ENCODE results near the gene ABHD4. TPM values are rescaled to one million over a fixed set of nuclear protein-coding genes. Genes with fewer than 3 reads are reported as not detected.
"Not testable (repeated sequence)": the region's sequence is repeated elsewhere in the genome, so short reads cannot be mapped to it uniquely, and the experiment has no call there.

Gene ABHD4
- total and polyA plus RNA-seq, 2 of the 4 experiments (the other 2 are of a cell fraction) = 5.0 to 22.0 TPM

DNA sequence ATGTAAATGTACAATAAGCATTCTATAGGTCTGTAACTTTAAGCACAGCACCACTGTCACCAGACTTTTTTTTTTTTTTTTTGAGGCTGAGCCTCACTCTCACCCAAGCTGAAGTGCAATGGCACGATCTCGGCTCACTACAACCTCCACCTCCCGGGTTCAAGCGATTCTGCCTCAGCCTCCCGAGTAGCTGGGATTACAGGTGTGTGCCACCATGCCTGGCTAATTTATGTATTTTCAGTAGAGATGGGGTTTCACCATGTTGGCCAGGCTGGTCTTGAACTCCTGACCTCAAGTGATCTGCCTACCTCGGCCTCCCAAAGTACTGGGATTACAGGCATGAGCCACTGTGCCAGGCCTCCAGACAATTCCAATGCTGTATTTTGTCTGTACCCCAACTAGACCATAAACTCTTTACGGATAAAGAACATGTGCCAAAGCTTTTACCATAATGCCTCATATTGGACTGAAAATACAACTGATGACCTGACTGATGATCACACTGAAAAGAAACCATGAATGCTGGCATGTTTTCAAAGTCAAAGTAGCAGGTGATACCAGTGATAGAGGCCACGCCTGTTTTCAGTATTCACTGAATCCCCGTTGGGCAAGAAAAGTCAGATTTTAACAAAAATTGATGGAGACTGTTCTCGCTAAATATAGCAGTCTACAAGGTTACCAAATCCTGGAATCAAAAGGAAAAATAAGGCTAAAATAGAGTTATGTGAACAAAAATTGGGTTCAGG is 10.2 kb upstream of the ABHD4 start:
- H2AFZ ChIP-seq (replicated peaks; ENCODE audit: low read length, poor library complexity); H3K18ac ChIP-seq (ENCODE audit: low read depth, low read length); H2BK120ac ChIP-seq (ENCODE audit: low read depth, low read length); H3K9me1 ChIP-seq (ENCODE audit: insufficient read depth, low read length); H2BK15ac ChIP-seq (ENCODE audit: low read depth, low read length); H3K4ac ChIP-seq (ENCODE audit: low read depth, low read length); H4K5ac ChIP-seq (ENCODE audit: low read depth, low read length); H2BK5ac ChIP-seq (ENCODE audit: low read depth, low read length, poor library complexity, severe bottlenecking); H4K91ac ChIP-seq (ENCODE audit: insufficient read depth, low read depth, low read length); dilution Hi-C loops (cut with HindIII; ENCODE audit: low sequenced_read_pairs, unreplicated experiment); ATAC-seq (ENCODE audit: low read depth); H2BK20ac ChIP-seq (ENCODE audit: low read depth, low read length); DNase-seq; BruUV-seq (replicated peaks); H3K27me3 ChIP-seq (ENCODE audit: control insufficient read depth, insufficient read depth, low read length); H2AK9ac ChIP-seq (replicated peaks; ENCODE audit: low read depth, low read length, poor library complexity); intact Hi-C loops (cut with micrococcal nuclease); H3K36me3 ChIP-seq (ENCODE audit: control insufficient read depth, insufficient read depth, low read length); H3K9me3 ChIP-seq (ENCODE audit: control insufficient read depth, insufficient read depth, low read length); H3K27ac ChIP-seq (ENCODE audit: insufficient read depth, low read length); H3K4me1 ChIP-seq (ENCODE audit: control insufficient read depth, insufficient read depth, low read length): not testable (repeated sequence)
- peak overlapping the region; percentile 89; the same call in 1 of the 2 replicates for H3K9ac ChIP-seq (ENCODE audit: low read depth, low read length)
- 58% methylated on average over 2 of the region's 10 CpGs; no CpG with 5 or more reads in 1 of the 2 experiments for WGBS, 2 experiments (ENCODE audit: extremely low coverage in 2 of 2, insufficient read length in 1 of 2)
- peak overlapping the region; percentile 88; the same call in 1 of the 2 replicates for H3K56ac ChIP-seq (ENCODE audit: extremely low read depth, insufficient read depth, low read length)
- H3K14ac ChIP-seq (replicated peaks; ENCODE audit: low read depth, low read length) = peak overlapping the region; percentile 37; the same call in 1 of the 2 replicates
- CTCF ChIA-PET = interaction anchor here (0.7 kb wide), 1 partner anchor 58 kb away, joined by 3 read pairs; no protein-coding TSS in a partner anchor
- H3K4me2 ChIP-seq (ENCODE audit: low read depth, low read length) = peak overlapping the region; percentile 80
- H3K79me1 ChIP-seq (ENCODE audit: low read depth in 1 of 2, low read length in 2 of 2) = peaks cover 12 to 39% of the 10 kb centered on the region in 2 experiments
- H4K8ac ChIP-seq (ENCODE audit: low read depth in 2 of 2, low read length in 2 of 2) = 0 out of 4 replicates have a peak overlapping the region, but pooled peaks of 1 of the 2 experiments have one; percentile 75
- H3K4me3 ChIP-seq (ENCODE audit: insufficient read depth, low read depth, low read length) = peak overlapping the region; percentile 63
- POLR2A ChIA-PET (ENCODE audit: unreplicated experiment) = interaction anchor here (0.6 to 0.9 kb wide), 3 partner anchors 11 to 395 kb away, joined by 3 to 5 read pairs (median 5); partner anchors contain the start of gene AJUBA
- H4K20me1 ChIP-seq (ENCODE audit: insufficient read depth, low read length) = peaks cover 15% of the 10 kb centered on the region
- H3K23ac ChIP-seq (ENCODE audit: low read depth, low read length) = peak overlapping the region; percentile 97; the same call in 1 of the 2 replicates
- H2AK5ac ChIP-seq (ENCODE audit: low read depth, low read length) = 0 out of 2 replicates have a peak overlapping the region, but pooled peaks have one; percentile 49
- in situ Hi-C loops (cut with MboI; ENCODE audit: low sequenced_read_pairs) = loop anchor here (10.0 kb wide), 1 partner anchor 257 kb away; no protein-coding TSS in a partner anchor
